RWPE1 (cell line): ENCODE results near the gene EIF2S3.
"Not testable (repeated sequence)": the region's sequence is repeated elsewhere in the genome, so short reads cannot be mapped to it uniquely, and the experiment has no call there.

Experiments
- CTCF ChIA-PET: fragments of 350-600 bp; sonication (Branson Sonifier 250); formaldehyde crosslinking; extraction: SDS; loops from one replicate; lab custom pipeline; 2021; lab: Yijun Ruan, JAX
- POLR2A ChIA-PET: fragments of 400-600 bp; formaldehyde crosslinking; extraction: SDS; loops from one replicate; lab custom pipeline; 2020; ENCODE audit warnings: antibody characterized with exemption; ENCODE audit not compliant: low non-redundant PET; lab: Yijun Ruan, JAX
- DNase-seq: peaks from one replicate; pipeline ENCODE4 v3.0.0; 2012; ENCODE audit warnings: low spot score
- H3K27ac ChIP-seq: fragments of 450-650 bp; 2 replicates; pipeline ENCODE4 v1.5.1; 2017
- TF ChIP-seq, protein P1 (sequence below): fragments of 450-650 bp; conservative IDR thresholded peaks from 2 replicates; pipeline ENCODE4 v1.5.1; 2017; ENCODE audit warnings: low read depth, mild to moderate bottlenecking

The EIF2S3 gene

DNA sequence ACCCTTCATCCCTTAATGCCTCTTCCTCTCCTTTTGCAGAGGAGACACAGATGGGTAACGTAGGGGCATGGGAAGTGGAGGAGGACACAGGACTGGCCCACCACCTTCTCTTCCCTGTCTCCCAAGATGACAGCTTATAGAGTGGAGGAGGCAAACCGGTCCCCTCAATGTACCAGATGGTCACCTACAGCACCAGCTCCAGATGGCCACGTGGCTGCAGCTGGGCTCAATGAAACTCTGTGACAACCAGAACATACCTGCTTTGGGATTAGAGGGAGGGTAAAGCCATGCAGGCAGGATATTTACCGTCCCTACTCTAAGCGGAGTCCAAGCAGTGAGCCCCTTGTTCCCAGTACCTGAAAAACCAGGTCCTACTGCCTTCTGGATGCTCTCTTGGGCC, 20.3 kb upstream of the EIF2S3 start:
- CTCF ChIA-PET, result interaction anchor here (0.6 kb wide), 1 partner anchor 11 kb away, joined by 4 read pairs; no protein-coding TSS in a partner anchor
- no peak for DNase-seq
- POLR2A ChIA-PET, result no interaction called here
- H3K27ac ChIP-seq, result no peak overlapping the region
- TF ChIP-seq, protein P1, sequence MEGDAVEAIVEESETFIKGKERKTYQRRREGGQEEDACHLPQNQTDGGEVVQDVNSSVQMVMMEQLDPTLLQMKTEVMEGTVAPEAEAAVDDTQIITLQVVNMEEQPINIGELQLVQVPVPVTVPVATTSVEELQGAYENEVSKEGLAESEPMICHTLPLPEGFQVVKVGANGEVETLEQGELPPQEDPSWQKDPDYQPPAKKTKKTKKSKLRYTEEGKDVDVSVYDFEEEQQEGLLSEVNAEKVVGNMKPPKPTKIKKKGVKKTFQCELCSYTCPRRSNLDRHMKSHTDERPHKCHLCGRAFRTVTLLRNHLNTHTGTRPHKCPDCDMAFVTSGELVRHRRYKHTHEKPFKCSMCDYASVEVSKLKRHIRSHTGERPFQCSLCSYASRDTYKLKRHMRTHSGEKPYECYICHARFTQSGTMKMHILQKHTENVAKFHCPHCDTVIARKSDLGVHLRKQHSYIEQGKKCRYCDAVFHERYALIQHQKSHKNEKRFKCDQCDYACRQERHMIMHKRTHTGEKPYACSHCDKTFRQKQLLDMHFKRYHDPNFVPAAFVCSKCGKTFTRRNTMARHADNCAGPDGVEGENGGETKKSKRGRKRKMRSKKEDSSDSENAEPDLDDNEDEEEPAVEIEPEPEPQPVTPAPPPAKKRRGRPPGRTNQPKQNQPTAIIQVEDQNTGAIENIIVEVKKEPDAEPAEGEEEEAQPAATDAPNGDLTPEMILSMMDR, result no peak

DNA sequence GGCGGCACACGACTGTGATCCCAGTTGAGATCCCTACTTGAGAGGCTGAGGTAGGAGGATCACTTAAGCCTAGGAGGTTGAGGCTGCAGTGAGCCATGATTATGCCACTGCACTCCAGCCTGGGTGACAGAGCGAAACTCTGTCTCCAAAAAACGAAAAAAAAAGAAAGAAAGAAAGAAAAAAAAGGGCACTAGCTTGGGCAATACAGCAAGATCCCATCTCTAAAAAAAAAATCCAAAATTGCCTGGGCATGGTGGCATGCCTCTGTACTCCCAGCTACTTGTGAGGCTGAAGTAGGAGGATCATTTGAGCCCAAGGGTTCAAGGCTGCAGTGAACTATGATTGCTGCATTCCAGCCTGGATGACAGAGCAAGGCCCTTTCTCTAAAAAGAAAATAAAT, 17.0 kb upstream of the EIF2S3 start:
- TF ChIP-seq, protein P1, result no peak
- CTCF ChIA-PET, result no interaction called here
- DNase-seq, result no peak
- no peak overlapping the region for H3K27ac ChIP-seq
- POLR2A ChIA-PET, result no interaction called here

DNA sequence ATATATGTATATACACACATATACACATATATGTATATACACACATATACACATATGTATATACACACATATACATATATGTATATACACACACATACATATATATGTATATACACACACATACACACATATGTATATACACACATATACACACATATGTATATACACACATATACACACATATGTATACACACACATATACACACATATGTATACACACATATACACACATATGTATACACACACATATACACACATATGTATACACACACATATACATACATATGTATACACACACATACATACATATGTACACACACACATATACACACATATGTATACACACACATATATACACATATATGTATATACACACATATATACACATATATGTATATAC, 8.7 kb upstream of the EIF2S3 start:
- POLR2A ChIA-PET, DNase-seq, H3K27ac ChIP-seq, CTCF ChIA-PET: not testable (repeated sequence)

DNA sequence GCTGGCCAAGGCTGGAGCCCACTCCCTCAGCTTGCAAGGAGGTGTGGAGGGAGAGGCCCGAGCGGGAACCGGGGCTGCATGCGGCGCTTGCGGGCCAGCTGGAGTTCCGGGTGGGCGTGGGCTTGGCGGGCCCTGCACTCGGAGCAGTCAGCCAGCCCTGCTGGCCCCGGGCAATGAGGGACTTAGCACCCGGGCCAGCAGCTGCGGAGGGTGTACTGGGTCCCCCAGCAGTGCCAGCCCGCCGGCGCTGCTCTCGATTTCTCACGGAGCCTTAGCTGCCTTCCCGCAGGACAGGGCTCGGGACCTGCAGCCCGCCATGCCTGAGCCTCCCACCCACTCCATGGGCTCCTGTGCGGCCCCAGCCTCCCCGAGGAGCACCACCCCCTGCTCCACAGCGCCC, 5.1 kb upstream of the EIF2S3 start:
- POLR2A ChIA-PET, DNase-seq, H3K27ac ChIP-seq, CTCF ChIA-PET: not testable (repeated sequence)

DNA sequence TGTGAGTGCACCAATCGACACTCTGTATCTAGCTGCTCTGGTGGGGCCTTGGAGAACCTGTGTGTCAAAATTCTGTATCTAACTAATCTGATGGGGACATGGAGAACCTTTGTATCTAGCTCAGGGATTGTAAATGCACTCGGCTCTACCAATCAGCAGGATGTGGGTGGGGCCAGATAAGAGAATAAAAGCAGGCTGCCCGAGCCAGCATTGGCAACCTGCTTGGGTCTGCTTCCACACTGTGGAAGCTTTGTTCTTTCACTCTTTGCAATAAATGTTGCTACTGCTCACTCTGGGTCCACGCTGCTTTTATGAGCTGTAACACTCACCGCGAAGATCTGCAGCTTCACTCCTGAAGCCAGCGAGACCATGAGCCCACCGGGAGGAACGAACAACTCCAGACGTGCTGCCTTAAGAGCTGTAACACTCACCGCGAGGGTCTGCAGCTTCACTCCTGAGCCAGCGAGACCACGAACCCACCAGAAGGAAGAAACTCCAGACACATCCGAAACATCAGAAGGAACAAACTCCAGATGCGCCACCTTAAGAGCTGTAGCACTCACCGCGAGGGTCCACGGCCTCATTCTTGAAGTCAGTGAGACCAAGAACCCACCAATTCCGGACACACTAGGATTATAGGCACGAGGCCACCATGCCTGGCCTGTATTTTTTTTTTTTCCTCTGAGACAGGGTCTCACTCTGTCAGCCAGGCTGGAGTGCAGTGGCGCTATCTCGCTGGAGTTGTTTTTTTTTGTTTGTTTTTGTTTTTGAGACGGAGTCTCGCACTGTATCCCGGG, 4.0 kb upstream of the EIF2S3 start:
- DNase-seq, POLR2A ChIA-PET, H3K27ac ChIP-seq: not testable (repeated sequence)
- CTCF ChIA-PET, result interaction anchor here (0.6 kb wide), 1 partner anchor 24 kb away, joined by 3 read pairs; the partner anchor contains the start of gene KLHL15

DNA sequence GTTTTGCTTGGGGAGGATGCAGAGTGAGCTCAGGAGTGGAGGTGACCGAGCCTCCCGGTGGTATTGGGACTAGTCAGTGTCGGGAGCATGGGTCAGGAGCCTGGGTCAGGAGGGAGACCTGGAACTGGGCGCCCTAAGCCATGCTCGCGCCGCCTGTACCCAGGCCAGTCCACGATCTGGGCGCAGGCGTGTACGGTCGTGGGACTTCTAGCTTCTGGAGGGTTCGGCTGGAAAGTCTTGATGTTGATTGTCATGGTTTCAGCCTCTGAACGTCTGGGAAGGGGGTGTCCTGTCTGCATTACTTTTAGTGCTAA, 244 bp downstream of the EIF2S3 start:
- no peak for DNase-seq
- TF ChIP-seq, protein P1, result no peak
- CTCF ChIA-PET, result interaction anchor here (2.2 kb wide), 1 partner anchor 29 kb away, joined by 8 read pairs; no protein-coding TSS in a partner anchor
- peak overlapping the region; percentile 92 for H3K27ac ChIP-seq
- POLR2A ChIA-PET, result interaction anchor here (0.7 to 1.8 kb wide), 2 partner anchors 29 to 42 kb away, joined by 3 to 14 read pairs; no protein-coding TSS in a partner anchor

DNA sequence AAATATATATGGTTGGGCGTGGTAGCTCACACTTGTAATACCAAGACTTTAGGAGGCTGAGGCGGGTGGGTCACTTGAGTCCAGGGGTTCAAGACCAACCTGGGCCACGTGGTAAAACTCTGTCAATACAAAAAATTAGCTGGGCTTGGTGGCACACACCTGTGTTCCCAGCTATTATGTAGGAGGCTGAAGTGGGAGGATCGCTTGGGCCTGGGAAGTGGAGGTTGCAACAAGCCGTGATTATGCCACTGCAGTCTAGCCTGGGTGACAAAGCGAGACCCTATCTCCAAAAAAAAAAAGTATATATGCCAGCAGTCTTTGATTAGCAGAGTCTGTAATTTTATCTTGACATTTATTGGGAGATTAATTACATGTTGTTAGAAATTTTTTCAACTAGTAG, 8.7 kb downstream of the EIF2S3 start:
- no peak for DNase-seq
- POLR2A ChIA-PET, result no interaction called here

DNA sequence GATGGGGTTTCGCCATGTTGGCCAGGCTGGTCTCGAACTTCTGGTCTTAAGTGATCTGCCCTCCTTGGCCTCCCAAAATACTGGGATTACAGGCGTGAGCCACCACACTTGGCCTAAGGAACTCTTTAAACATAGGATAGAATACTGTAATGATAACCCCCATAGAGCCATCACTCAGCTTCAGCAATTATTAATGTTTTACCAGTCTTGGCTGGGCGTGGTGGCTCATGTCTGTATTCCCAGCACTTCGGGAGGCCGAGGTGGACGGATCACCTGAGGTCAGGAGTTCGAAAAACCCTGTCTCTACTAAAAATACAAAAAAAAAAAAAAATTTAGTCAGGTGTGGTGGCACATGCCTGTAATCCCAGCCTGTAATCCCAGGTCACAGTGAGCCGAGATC, 15.1 kb downstream of the EIF2S3 start:
- ChIA-PET CTCF (no interaction called here), POLR2A (interaction anchor here (0.6 kb wide), 1 partner anchor 7 kb away, joined by 3 read pairs; no protein-coding TSS in a partner anchor)
- TF ChIP-seq, protein P1, result no peak
- no peak overlapping the region for H3K27ac ChIP-seq
- DNase-seq, result no peak

More for the DNA sequence above, 8.7 kb downstream of the EIF2S3 start:
- CTCF ChIA-PET, result no interaction called here
- TF ChIP-seq, protein P1, result no peak
- no peak overlapping the region for H3K27ac ChIP-seq
